K562 (cell line): ENCODE data around the gene ZNF831. TPM values are rescaled to one million over a fixed set of nuclear protein-coding genes. Genes with fewer than 3 reads are reported as not detected.

Experiments
- ATAC-seq: fragments of 200-7000 bp; cut with Tn5 transposase; 3 replicates; pipeline ENCODE4 v1.9.1; 2020; ENCODE audit warnings: moderate library complexity
- BruUV-seq: library from RNA; stranded (reverse); fragments of 400-500 nt; replicated peaks from 2 replicates; lab custom pipeline; 2021; lab: Mats Ljungman, UMichigan
- CTCF ChIA-PET: fragments of 300-600 bp; formaldehyde crosslinking; extraction: SDS; loops from one replicate; lab custom pipeline; 2021; ENCODE audit warnings: low intra/inter-chr PET ratio; lab: Yijun Ruan, JAX
- POLR2A ChIA-PET: fragments of 300-600, 350-650 bp; sonication (Branson Sonifier 250); formaldehyde crosslinking; extraction: SDS; loops from one replicate; lab custom pipeline; 2021; ENCODE audit warnings: antibody characterized with exemption, inconsistent platforms; lab: Yijun Ruan, JAX
- DNase-seq, 4 experiments: peaks; one replicate each; pipeline versions ENCODE4 v3.0.0 to v3.0.0-alpha.2; 2011 to 2018; ENCODE audit warnings: low spot score in 3 of 4, mixed read lengths in 3 of 4; ENCODE audit errors: extremely low read depth in 1 of 4
- FAIRE-seq: peaks from 2 replicates; lab custom pipeline; 2011; peaks lifted over from hg19 to GRCh38; lab: Jason Lieb, UNC
- H2AFZ ChIP-seq: 2 replicates; pipeline ENCODE4 v1.6.0; 2011; ENCODE audit warnings: low read depth, low read length, control low read depth, inconsistent platforms
- H3K27ac ChIP-seq: fragments of 200-600 bp; 3 replicates; pipeline ENCODE4 v1.8.0; 2011; ENCODE audit warnings: low read depth, mild to moderate bottlenecking, control low read depth, inconsistent platforms, low read length, moderate library complexity, mixed read lengths; ENCODE audit errors: extremely low read depth
- H3K27me3 ChIP-seq, 2 experiments: fragments of 300-600 bp in 1 of 2; 2 replicates in 1 of 2; 3 replicates in 1 of 2; pipeline versions ENCODE4 v1.6.0 to v1.8.0; 2011; ENCODE audit warnings: inconsistent platforms in 2 of 2, low read length in 2 of 2, mild to moderate bottlenecking in 1 of 2, mixed read lengths in 1 of 2, moderate library complexity in 1 of 2; ENCODE audit not compliant: control insufficient read depth in 2 of 2, insufficient read depth in 2 of 2
- H3K36me3 ChIP-seq: fragments of 300-600 bp; 3 replicates; pipeline ENCODE4 v1.8.0; 2011; ENCODE audit warnings: mild to moderate bottlenecking, low read length, inconsistent platforms; ENCODE audit not compliant: control insufficient read depth, insufficient read depth
- H3K4me1 ChIP-seq, 2 experiments: fragments of 200-600 bp in 1 of 2; replicated peaks in 1 of 2; 2 replicates in 1 of 2; 3 replicates in 1 of 2; pipeline versions ENCODE4 v1.5.1 to v1.8.0; 2011; ENCODE audit warnings: inconsistent platforms in 2 of 2, low read length in 2 of 2, mild to moderate bottlenecking in 1 of 2, mixed read lengths in 1 of 2, moderate library complexity in 1 of 2; ENCODE audit not compliant: control insufficient read depth in 2 of 2, insufficient read depth in 2 of 2
- H3K4me2 ChIP-seq: 2 replicates; pipeline ENCODE4 v1.6.1; 2011; ENCODE audit warnings: low read length, control low read depth, inconsistent platforms, mixed read lengths; ENCODE audit not compliant: insufficient read depth
- H3K4me3 ChIP-seq: fragments of 200-600 bp; sonication (generic), shearing (Covaris generic); 2 replicates; pipeline ENCODE4 v1.5.1; 2016; ENCODE audit warnings: control low read depth, inconsistent platforms
- H3K79me2 ChIP-seq: fragments of 200-600 bp; 3 replicates; pipeline ENCODE4 v1.8.0; 2011; ENCODE audit warnings: low read length, inconsistent platforms; ENCODE audit not compliant: control insufficient read depth, insufficient read depth
- H3K9ac ChIP-seq, 2 experiments: 2 replicates each; pipeline versions ENCODE4 v1.6.0 to v1.6.1; 2011; ENCODE audit warnings: low read depth in 2 of 2, low read length in 2 of 2, control low read depth in 1 of 2, inconsistent platforms in 1 of 2, mild to moderate bottlenecking in 1 of 2, mixed read lengths in 1 of 2; ENCODE audit not compliant: insufficient read depth in 1 of 2
- H3K9me1 ChIP-seq: one replicate; pipeline ENCODE4 v1.6.0; 2011; ENCODE audit warnings: inconsistent platforms, mild to moderate bottlenecking, low read length, moderate library complexity; ENCODE audit not compliant: control insufficient read depth, insufficient read depth
- H3K9me3 ChIP-seq: replicated peaks from 2 replicates; pipeline ENCODE4 v1.5.1; 2011; ENCODE audit warnings: low read depth, low read length, inconsistent platforms; ENCODE audit not compliant: control insufficient read depth, insufficient read depth
- H4K20me1 ChIP-seq: replicated peaks from 2 replicates; pipeline ENCODE4 v1.6.1; 2011; ENCODE audit warnings: low read length, inconsistent platforms, mixed read lengths; ENCODE audit not compliant: control insufficient read depth, insufficient read depth
- CTCF ChIP-seq, 3 experiments: IDR thresholded peaks in 2 of 3; conservative IDR thresholded peaks in 1 of 3; 2 replicates each; pipeline ENCODE4 v1.5.1; 2011 to 2012; ENCODE audit warnings: low read length in 3 of 3, mild to moderate bottlenecking in 3 of 3, control low read depth in 2 of 3, improper control_type of control experiment in 1 of 3, inconsistent platforms in 1 of 3, low read depth in 1 of 3, mixed read lengths in 1 of 3, moderate library complexity in 1 of 3; ENCODE audit not compliant: insufficient read depth in 2 of 3
- EP400 ChIP-seq: fragments of 450-650 bp; IDR thresholded peaks from 2 replicates; pipeline ENCODE4 v1.6.1; 2017; ENCODE audit warnings: antibody characterized with exemption, mild to moderate bottlenecking, moderate library complexity
- FOXA3 ChIP-seq, 2 experiments: fragments of 450-650 bp in 1 of 2; sonication (generic) in 1 of 2; formaldehyde crosslinking; IDR thresholded peaks in 1 of 2; conservative IDR thresholded peaks in 1 of 2; 2 replicates each; pipeline versions ENCODE4 v1.4.0 to v1.8.0; 2020 to 2022; ENCODE audit warnings: mild to moderate bottlenecking in 2 of 2, missing genetic modification reagents in 1 of 2
- FOXO4 ChIP-seq: fragments of 450-650 bp; formaldehyde crosslinking; IDR thresholded peaks from 2 replicates; pipeline ENCODE4 v1.4.0; 2020; ENCODE audit warnings: mild to moderate bottlenecking, moderate library complexity
- MCM5 ChIP-seq: fragments of 450-650 bp; IDR thresholded peaks from 2 replicates; pipeline ENCODE4 v1.6.1; 2016; ENCODE audit warnings: low read depth
- PCBP1 ChIP-seq: fragments of 200-400 bp; formaldehyde crosslinking; IDR thresholded peaks from 2 replicates; pipeline ENCODE4 v1.6.1; 2018; ENCODE audit warnings: mild to moderate bottlenecking, low read depth, low read length; ENCODE audit not compliant: poor library complexity, severe bottlenecking
- SNIP1 ChIP-seq: fragments of 450-650 bp; IDR thresholded peaks from 2 replicates; pipeline ENCODE4 v1.7.1; 2017; ENCODE audit warnings: low read depth, mild to moderate bottlenecking
- ZHX1 ChIP-seq: fragments of 150-350 bp; conservative IDR thresholded peaks from 2 replicates; pipeline ENCODE4 v1.6.1; 2014; ENCODE audit warnings: low read length
- ZNF431 ChIP-seq: sonication (generic); formaldehyde crosslinking; IDR thresholded peaks from 2 replicates; pipeline ENCODE4 v1.8.0; 2022; ENCODE audit warnings: mild to moderate bottlenecking, missing genetic modification reagents
- WGBS: fragments of 100-300 bp; shearing (Covaris generic); methylation state at CpG from one replicate; pipeline ENCODE4 v1.1.6; 2016; ENCODE audit warnings: low coverage, mixed read lengths; ENCODE audit not compliant: insufficient coverage; ENCODE audit errors: missing lambda C conversion rate; 5-methylcytosine and 5-hydroxymethylcytosine counted together
- in situ Hi-C: fragments of 300-500 bp; cut with MboI; formaldehyde crosslinking; loops from 4 replicates; pipeline ENCODE4 v1.15.0; 2018; ENCODE audit warnings: inconsistent platforms, mixed read lengths
- intact Hi-C: fragments of 100-400 bp; cut with micrococcal nuclease; formaldehyde crosslinking; loops from 2 replicates; pipeline ENCODE4 v1.14.2; 2022
- polyA plus RNA-seq, 8 experiments: library from polyadenylated mRNA; depleted of rRNA in 4 of 8; stranded (reverse) in 5 of 8; unstranded in 3 of 8; fragments of >200 nt; fragmentation: Nextera tagmentation in 2 of 8; fragmentation: Illumina TruSeq in 1 of 8; extraction: Ambion mirVana in 2 of 8; extraction: Trizol in 1 of 8; gene quantifications; 2 replicates each; pipeline versions ENCODE4 v1.2.1 to v1.2.3, GENCODE V29; 2011 to 2014; ENCODE audit warnings: inconsistent platforms in 1 of 8, missing spikeins in 1 of 8
- total RNA-seq, 7 experiments: library from RNA; depleted of rRNA in 6 of 7; stranded (reverse); fragments of >200 nt in 6 of 7; fragmentation: Illumina TruSeq in 2 of 7; extraction: Trizol in 2 of 7; gene quantifications; 2 replicates each; pipeline versions ENCODE4 v1.2.1 to v1.2.3, GENCODE V29; 2011 to 2021; ENCODE audit warnings: low replicate concordance in 1 of 7

ZNF831 gene
- total and polyA plus RNA-seq, 9 of the 15 experiments (the other 6 are each of a cell fraction or from before 2014, with no cell fraction given): not detected

- 0% methylated on average over 12 of the region's 12 CpGs for WGBS
- H3K27me3 ChIP-seq: peaks cover 7 to 42% of the 10 kb centered on the region in 2 experiments; a peak in 4 of 5 replicates
- H3K4me3 ChIP-seq: no peak overlapping the region
- CTCF ChIA-PET: no interaction called here
- H3K4me2 ChIP-seq: no peak overlapping the region
- no peaks in the 10 kb centered on the region for H3K36me3 ChIP-seq
- peaks cover 7% of the 10 kb centered on the region; the same call in 1 of the 2 replicates for H4K20me1 ChIP-seq
- H3K27ac ChIP-seq: no peak overlapping the region
- no peak for DNase-seq
- H3K79me2 ChIP-seq: no peaks in the 10 kb centered on the region
- FAIRE-seq: no peak
- in situ Hi-C loops (no loop called here), intact Hi-C loops (no loop called here)
- H3K9me3 ChIP-seq: no peaks in the 10 kb centered on the region
- H3K9ac ChIP-seq: no peak overlapping the region
- POLR2A ChIA-PET: no interaction called here
- no peak overlapping the region for H2AFZ ChIP-seq
- BruUV-seq: no TSS peak
- no peaks in the 10 kb centered on the region for H3K9me1 ChIP-seq
- ATAC-seq: no peak
- no peaks in the 10 kb centered on the region for H3K4me1 ChIP-seq
- TF ChIP-seq EP400 (no peak), ZHX1 (no peak), SNIP1 (no peak), ZNF431 (CRISPR knock-in tag) (no peak), FOXO4 (no peak), MCM5 (no peak), PCBP1 (no peak), CTCF (IDR thresholded peaks at IDR 0.05 in 2 of 3, conservative IDR thresholded peaks at IDR 0.05 in 1 of 3; ENCODE audit: insufficient read depth in 2 of 3, low read depth in 1 of 3, low read length in 3 of 3) (no peak), FOXA3 (CRISPR knock-in tag; conservative IDR thresholded peaks at IDR 0.05 in 1 of 2, IDR thresholded peaks at IDR 0.05 in 1 of 2) (no peak)
Observed at GRCh38 chr20:59157961-59158541, 5.6 kb upstream of the ZNF831 start.
